HepG2 (cell line): ENCODE measurements around the gene TEAD4. TPM values are rescaled to one million over a fixed set of nuclear protein-coding genes. Genes with fewer than 3 reads are reported as not detected.

Experiments
- ATAC-seq: fragments of 200-7000 bp; cut with Tn5 transposase; 3 replicates; pipeline ENCODE4 v1.9.1; 2020; ENCODE audit warnings: mild to moderate bottlenecking, moderate library complexity
- BruUV-seq: library from RNA; stranded (reverse); fragments of 400-500 nt; replicated peaks from 2 replicates; lab custom pipeline; 2021; lab: Mats Ljungman, UMichigan
- CTCF ChIA-PET: fragments of 300-600 bp; formaldehyde crosslinking; extraction: SDS; loops from one replicate; lab custom pipeline; 2021; ENCODE audit warnings: low total read pairs, inconsistent platforms, low intra/inter-chr PET ratio; lab: Yijun Ruan, JAX
- POLR2A ChIA-PET: fragments of 350-600 bp; sonication (Branson Sonifier 250); formaldehyde crosslinking; loops from one replicate; lab custom pipeline; 2020; ENCODE audit warnings: antibody characterized with exemption, inconsistent platforms; lab: Yijun Ruan, JAX
- DNase-seq: peaks from one replicate; pipeline ENCODE4 v3.0.0-alpha.2; 2015; ENCODE audit warnings: low spot score
- FAIRE-seq: peaks from 3 replicates; lab custom pipeline; 2011; peaks lifted over from hg19 to GRCh38; lab: Jason Lieb, UNC
- H2AFZ ChIP-seq: one replicate; pipeline ENCODE4 v1.6.1; 2011; ENCODE audit warnings: low read length, inconsistent platforms
- H3K27ac ChIP-seq: fragments of 300-600 bp; 3 replicates; pipeline ENCODE4 v1.8.0; 2011; ENCODE audit warnings: mixed run types, mild to moderate bottlenecking, mixed read lengths, low read length, inconsistent platforms; ENCODE audit not compliant: insufficient read depth; ENCODE audit errors: extremely low read length
- H3K27me3 ChIP-seq, 2 experiments: fragments of 200-600 bp in 1 of 2; 2 replicates in 1 of 2; 3 replicates in 1 of 2; pipeline versions ENCODE4 v1.6.0 to v1.8.0; 2011; ENCODE audit warnings: low read length in 2 of 2, mild to moderate bottlenecking in 2 of 2, moderate library complexity in 2 of 2, inconsistent platforms in 1 of 2; ENCODE audit not compliant: insufficient read depth in 2 of 2, control insufficient read depth in 1 of 2
- H3K36me3 ChIP-seq, 2 experiments: fragments of 200-600 bp in 1 of 2; replicated peaks in 1 of 2; 2 replicates in 1 of 2; 3 replicates in 1 of 2; pipeline versions ENCODE4 v1.5.1 to v1.8.0; 2011; ENCODE audit warnings: low read length in 2 of 2, inconsistent platforms in 1 of 2; ENCODE audit not compliant: insufficient read depth in 2 of 2, control insufficient read depth in 1 of 2
- H3K4me1 ChIP-seq: 2 replicates; pipeline ENCODE4 v1.5.1; 2012; ENCODE audit warnings: low read length, inconsistent platforms; ENCODE audit not compliant: insufficient read depth
- H3K4me2 ChIP-seq: 2 replicates; pipeline ENCODE4 v1.6.0; 2011; ENCODE audit warnings: low read depth, low read length, inconsistent platforms
- H3K4me3 ChIP-seq, 3 experiments: fragments of 200-600 bp in 1 of 3; sonication (generic), shearing (Covaris generic) in 1 of 3; replicated peaks in 1 of 3; 2 replicates each; pipeline ENCODE4 v1.5.1; 2011 to 2016; ENCODE audit warnings: low read length in 3 of 3, inconsistent platforms in 2 of 3, low read depth in 2 of 3, mild to moderate bottlenecking in 2 of 3, control low read depth in 1 of 3, mixed read lengths in 1 of 3; ENCODE audit not compliant: insufficient read depth in 1 of 3
- H3K79me2 ChIP-seq: one replicate; pipeline ENCODE4 v1.6.1; 2011; ENCODE audit warnings: low read length, inconsistent platforms; ENCODE audit not compliant: insufficient read depth
- H3K9ac ChIP-seq: 2 replicates; pipeline ENCODE4 v1.6.0; 2011; ENCODE audit warnings: mild to moderate bottlenecking, low read depth, low read length, inconsistent platforms; ENCODE audit not compliant: insufficient read depth
- H3K9me3 ChIP-seq: 2 replicates; pipeline ENCODE4 v1.5.1; 2012; ENCODE audit warnings: mild to moderate bottlenecking, low read length
- H4K20me1 ChIP-seq: 2 replicates; pipeline ENCODE4 v1.6.0; 2011; ENCODE audit warnings: inconsistent platforms, mild to moderate bottlenecking, low read length, moderate library complexity; ENCODE audit not compliant: insufficient read depth
- ARID2 ChIP-seq: sonication (generic); formaldehyde crosslinking; IDR thresholded peaks from 2 replicates; pipeline ENCODE4 v1.8.1; 2022; ENCODE audit warnings: mild to moderate bottlenecking, missing genetic modification reagents, borderline replicate concordance
- FOXA1 ChIP-seq, 2 experiments: fragments of 450-650 bp in 1 of 2; sonication (generic) in 1 of 2; formaldehyde crosslinking in 1 of 2; IDR thresholded peaks; 2 replicates each; pipeline versions ENCODE4 v1.4.0 to v1.6.1; 2016 to 2020; ENCODE audit warnings: missing genetic modification reagents in 1 of 2
- FOXK1 ChIP-seq: sonication (generic); formaldehyde crosslinking; IDR thresholded peaks from 2 replicates; pipeline ENCODE4 v1.4.0; 2020; ENCODE audit warnings: low read depth, missing genetic modification reagents, borderline replicate concordance
- GABPA ChIP-seq, 2 experiments: IDR thresholded peaks; 2 replicates each; pipeline ENCODE4 v1.6.1; 2011 to 2016; ENCODE audit warnings: low read depth in 2 of 2, low read length in 1 of 2, missing biosample characterization in 1 of 2, missing genetic modification characterization in 1 of 2
- GABPB1 ChIP-seq: IDR thresholded peaks from 2 replicates; pipeline ENCODE4 v1.6.1; 2016; ENCODE audit warnings: mild to moderate bottlenecking, missing genetic modification reagents, moderate library complexity, missing compliant biosample characterization
- ZFY ChIP-seq: sonication (generic); formaldehyde crosslinking; IDR thresholded peaks from 2 replicates; pipeline ENCODE4 v1.4.0; 2020; ENCODE audit warnings: missing genetic modification reagents
- ZNF225 ChIP-seq: sonication (generic); formaldehyde crosslinking; IDR thresholded peaks from 2 replicates; pipeline ENCODE4 v1.4.0; 2020; ENCODE audit warnings: mild to moderate bottlenecking, missing genetic modification reagents
- ZNF317 ChIP-seq: sonication (generic); formaldehyde crosslinking; IDR thresholded peaks from 2 replicates; pipeline ENCODE4 v1.5.0; 2020; ENCODE audit warnings: mild to moderate bottlenecking, missing genetic modification reagents
- ZSCAN22 ChIP-seq: sonication (generic); formaldehyde crosslinking; IDR thresholded peaks from 2 replicates; pipeline ENCODE4 v1.4.0; 2020; ENCODE audit warnings: mild to moderate bottlenecking, missing genetic modification reagents
- WGBS: methylation state at CpG from one replicate; pipeline ENCODE4 v1.1.6; 2017; ENCODE audit warnings: low lambda C conversion rate; 5-methylcytosine and 5-hydroxymethylcytosine counted together
- in situ Hi-C: cut with HindIII; loops from 2 replicates; pipeline ENCODE4 v1.10.0; 2017; ENCODE audit warnings: low pct_unique_long_range_greater_than_20kb; ENCODE audit not compliant: extremely low pct_ligation_motif_present
- intact Hi-C: fragments of 100-400 bp; cut with micrococcal nuclease; formaldehyde crosslinking; loops from one replicate; pipeline ENCODE4 v1.10.0; 2022; ENCODE audit not compliant: unreplicated experiment
- polyA plus RNA-seq, 8 experiments: library from polyadenylated mRNA; depleted of rRNA in 3 of 8; stranded (reverse) in 7 of 8; unstranded in 1 of 8; fragments of >200 nt; fragmentation: Illumina TruSeq in 4 of 8; extraction: Trizol in 4 of 8; gene quantifications; 2 replicates each; pipeline versions ENCODE4 v1.2.1 to v1.2.3, GENCODE V29; 2011 to 2016; ENCODE audit warnings: low read depth in 4 of 8, missing spikeins in 1 of 8, mixed read lengths in 1 of 8; ENCODE audit not compliant: insufficient read depth in 1 of 8
- total RNA-seq, 5 experiments: library from RNA; depleted of rRNA; stranded (reverse); fragments of >200 nt; fragmentation: Illumina TruSeq; extraction: Trizol; gene quantifications; 2 replicates each; pipeline ENCODE4 v1.2.3, GENCODE V29; 2016; ENCODE audit warnings: low read depth in 1 of 5
- TF ChIP-seq, protein P1 (sequence below): sonication (generic); formaldehyde crosslinking; conservative IDR thresholded peaks from 2 replicates; pipeline ENCODE4 v1.4.0; 2020; ENCODE audit warnings: missing genetic modification reagents
- TF ChIP-seq, protein P2 (sequence below): sonication (generic); formaldehyde crosslinking; IDR thresholded peaks from 2 replicates; pipeline ENCODE4 v1.4.0; 2020; ENCODE audit warnings: mild to moderate bottlenecking, missing genetic modification reagents
- TF ChIP-seq, protein P3 (sequence below): sonication (generic); formaldehyde crosslinking; IDR thresholded peaks from 2 replicates; pipeline ENCODE4 v1.5.1; 2020; ENCODE audit warnings: mild to moderate bottlenecking, missing genetic modification reagents, moderate library complexity

The TEAD4 gene
- total and polyA plus RNA-seq, 2 of the 13 experiments (the other 11 are each of a cell fraction or from before 2014, with no cell fraction given): 45.0 to 69.4 TPM

DNA sequence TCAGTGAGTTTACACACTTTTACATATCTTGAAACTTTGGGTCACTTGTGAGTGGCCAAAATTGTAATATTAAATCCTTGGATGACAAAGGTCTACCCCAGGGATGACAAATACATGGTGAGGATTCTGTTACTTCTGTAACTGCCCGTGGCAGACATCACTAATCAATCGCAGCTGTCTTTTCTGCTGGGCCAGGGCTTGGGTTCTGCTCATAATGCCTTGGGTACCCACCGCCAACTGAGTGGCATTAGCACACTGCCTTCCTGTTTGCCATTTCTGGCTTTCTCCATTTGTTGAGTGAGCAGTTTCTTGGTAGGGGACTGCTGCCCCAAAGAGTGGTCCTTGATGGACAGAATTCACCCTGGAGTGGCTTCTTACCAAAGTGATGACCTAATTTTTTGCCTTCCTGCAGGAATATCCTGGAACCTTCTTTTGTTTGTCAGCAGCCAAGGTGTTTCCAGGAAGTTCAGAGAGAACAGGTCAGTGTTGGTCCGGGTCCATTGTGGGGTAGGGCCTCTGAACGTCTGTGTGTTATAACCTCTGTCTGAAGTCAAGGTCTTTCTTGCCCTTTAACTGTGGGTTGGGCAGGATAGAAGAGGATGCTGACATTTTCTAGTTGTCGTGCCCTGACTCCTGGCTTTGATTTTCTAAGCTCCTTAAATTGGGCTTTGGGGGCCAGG is 124.2 kb downstream of the TEAD4 start (continued):
- TF ChIP-seq, protein P1, sequence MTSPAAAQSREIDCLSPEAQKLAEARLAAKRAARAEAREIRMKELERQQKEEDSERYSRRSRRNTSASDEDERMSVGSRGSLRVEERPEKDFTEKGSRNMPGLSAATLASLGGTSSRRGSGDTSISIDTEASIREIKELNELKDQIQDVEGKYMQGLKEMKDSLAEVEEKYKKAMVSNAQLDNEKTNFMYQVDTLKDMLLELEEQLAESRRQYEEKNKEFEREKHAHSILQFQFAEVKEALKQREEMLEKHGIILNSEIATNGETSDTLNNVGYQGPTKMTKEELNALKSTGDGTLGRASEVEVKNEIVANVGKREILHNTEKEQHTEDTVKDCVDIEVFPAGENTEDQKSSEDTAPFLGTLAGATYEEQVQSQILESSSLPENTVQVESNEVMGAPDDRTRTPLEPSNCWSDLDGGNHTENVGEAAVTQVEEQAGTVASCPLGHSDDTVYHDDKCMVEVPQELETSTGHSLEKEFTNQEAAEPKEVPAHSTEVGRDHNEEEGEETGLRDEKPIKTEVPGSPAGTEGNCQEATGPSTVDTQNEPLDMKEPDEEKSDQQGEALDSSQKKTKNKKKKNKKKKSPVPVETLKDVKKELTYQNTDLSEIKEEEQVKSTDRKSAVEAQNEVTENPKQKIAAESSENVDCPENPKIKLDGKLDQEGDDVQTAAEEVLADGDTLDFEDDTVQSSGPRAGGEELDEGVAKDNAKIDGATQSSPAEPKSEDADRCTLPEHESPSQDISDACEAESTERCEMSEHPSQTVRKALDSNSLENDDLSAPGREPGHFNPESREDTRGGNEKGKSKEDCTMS (CRISPR knock-in tag): no peak
- TF ChIP-seq, protein P2, sequence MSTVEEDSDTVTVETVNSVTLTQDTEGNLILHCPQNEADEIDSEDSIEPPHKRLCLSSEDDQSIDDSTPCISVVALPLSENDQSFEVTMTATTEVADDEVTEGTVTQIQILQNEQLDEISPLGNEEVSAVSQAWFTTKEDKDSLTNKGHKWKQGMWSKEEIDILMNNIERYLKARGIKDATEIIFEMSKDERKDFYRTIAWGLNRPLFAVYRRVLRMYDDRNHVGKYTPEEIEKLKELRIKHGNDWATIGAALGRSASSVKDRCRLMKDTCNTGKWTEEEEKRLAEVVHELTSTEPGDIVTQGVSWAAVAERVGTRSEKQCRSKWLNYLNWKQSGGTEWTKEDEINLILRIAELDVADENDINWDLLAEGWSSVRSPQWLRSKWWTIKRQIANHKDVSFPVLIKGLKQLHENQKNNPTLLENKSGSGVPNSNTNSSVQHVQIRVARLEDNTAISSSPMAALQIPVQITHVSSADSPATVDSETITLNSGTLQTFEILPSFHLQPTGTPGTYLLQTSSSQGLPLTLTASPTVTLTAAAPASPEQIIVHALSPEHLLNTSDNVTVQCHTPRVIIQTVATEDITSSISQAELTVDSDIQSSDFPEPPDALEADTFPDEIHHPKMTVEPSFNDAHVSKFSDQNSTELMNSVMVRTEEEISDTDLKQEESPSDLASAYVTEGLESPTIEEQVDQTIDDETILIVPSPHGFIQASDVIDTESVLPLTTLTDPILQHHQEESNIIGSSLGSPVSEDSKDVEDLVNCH: no peak
- TF ChIP-seq FOXK1 (CRISPR knock-in tag) (no peak), FOXA1 (IDR thresholded peaks at IDR 0.05) (no peak), FOXA1 (CRISPR knock-in tag; IDR thresholded peaks at IDR 0.05) (no peak)

DNA sequence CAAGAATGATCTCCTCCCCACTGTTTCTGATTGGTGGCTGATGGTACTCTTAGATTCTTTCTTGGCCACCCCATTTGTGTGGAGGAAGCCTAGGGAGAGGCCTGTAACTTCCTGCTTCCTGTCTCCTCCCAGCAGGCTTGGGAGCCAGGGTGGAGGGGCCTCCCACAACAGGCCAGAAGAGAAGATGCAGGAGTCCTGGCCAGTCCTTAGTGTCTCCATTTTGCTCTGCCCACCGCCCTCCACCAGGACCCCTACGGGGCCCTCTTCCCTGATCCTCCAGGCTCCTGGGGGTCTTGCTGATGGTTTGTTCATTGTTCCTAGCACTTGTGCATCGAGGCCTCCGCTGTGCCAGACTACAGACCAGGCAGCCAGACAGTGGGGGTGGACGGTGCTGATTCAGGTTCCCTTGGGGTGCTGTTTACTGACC is 124.7 kb downstream of the TEAD4 start:
- ATAC-seq: peak; percentile 15; the same call in 1 of the 3 replicates
- TF ChIP-seq GABPA (IDR thresholded peaks at IDR 0.05; ENCODE audit: low read depth, low read length): peak; percentile 19; the same call in 1 of the 2 replicates
- TF ChIP-seq GABPA (CRISPR knock-in tag; IDR thresholded peaks at IDR 0.05; ENCODE audit: low read depth): peak; percentile 70; the same call in 1 of the 2 replicates
- no peak for TF ChIP-seq ZSCAN22 (CRISPR knock-in tag)
- TF ChIP-seq ARID2: no peak
- TF ChIP-seq, protein P3, sequence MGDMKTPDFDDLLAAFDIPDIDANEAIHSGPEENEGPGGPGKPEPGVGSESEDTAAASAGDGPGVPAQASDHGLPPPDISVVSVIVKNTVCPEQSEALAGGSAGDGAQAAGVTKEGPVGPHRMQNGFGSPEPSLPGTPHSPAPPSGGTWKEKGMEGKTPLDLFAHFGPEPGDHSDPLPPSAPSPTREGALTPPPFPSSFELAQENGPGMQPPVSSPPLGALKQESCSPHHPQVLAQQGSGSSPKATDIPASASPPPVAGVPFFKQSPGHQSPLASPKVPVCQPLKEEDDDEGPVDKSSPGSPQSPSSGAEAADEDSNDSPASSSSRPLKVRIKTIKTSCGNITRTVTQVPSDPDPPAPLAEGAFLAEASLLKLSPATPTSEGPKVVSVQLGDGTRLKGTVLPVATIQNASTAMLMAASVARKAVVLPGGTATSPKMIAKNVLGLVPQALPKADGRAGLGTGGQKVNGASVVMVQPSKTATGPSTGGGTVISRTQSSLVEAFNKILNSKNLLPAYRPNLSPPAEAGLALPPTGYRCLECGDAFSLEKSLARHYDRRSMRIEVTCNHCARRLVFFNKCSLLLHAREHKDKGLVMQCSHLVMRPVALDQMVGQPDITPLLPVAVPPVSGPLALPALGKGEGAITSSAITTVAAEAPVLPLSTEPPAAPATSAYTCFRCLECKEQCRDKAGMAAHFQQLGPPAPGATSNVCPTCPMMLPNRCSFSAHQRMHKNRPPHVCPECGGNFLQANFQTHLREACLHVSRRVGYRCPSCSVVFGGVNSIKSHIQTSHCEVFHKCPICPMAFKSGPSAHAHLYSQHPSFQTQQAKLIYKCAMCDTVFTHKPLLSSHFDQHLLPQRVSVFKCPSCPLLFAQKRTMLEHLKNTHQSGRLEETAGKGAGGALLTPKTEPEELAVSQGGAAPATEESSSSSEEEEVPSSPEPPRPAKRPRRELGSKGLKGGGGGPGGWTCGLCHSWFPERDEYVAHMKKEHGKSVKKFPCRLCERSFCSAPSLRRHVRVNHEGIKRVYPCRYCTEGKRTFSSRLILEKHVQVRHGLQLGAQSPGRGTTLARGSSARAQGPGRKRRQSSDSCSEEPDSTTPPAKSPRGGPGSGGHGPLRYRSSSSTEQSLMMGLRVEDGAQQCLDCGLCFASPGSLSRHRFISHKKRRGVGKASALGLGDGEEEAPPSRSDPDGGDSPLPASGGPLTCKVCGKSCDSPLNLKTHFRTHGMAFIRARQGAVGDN (CRISPR knock-in tag): peak; percentile 51
- 0 out of 2 replicates have a peak, but pooled peaks have one; percentile 13 for TF ChIP-seq ZFY (CRISPR knock-in tag)
- 0 out of 2 replicates have a peak, but pooled peaks have one; percentile 12 for TF ChIP-seq GABPB1
- no peak for TF ChIP-seq ZNF225 (CRISPR knock-in tag)
- no peak for TF ChIP-seq ZNF317 (CRISPR knock-in tag)

More for the DNA sequence above, 124.7 kb downstream of the TEAD4 start:
- BruUV-seq: no TSS peak
- peak overlapping the region; percentile 30 for H3K4me2 ChIP-seq
- POLR2A ChIA-PET: no interaction called here
- H3K9me3 ChIP-seq: no peaks in the 10 kb centered on the region
- no peaks in the 10 kb centered on the region for H3K27me3 ChIP-seq
- H2AFZ ChIP-seq: no peak overlapping the region
- H3K9ac ChIP-seq: no peak overlapping the region
- H3K27ac ChIP-seq: peak overlapping the region; percentile 75
- FAIRE-seq (no peak), DNase-seq (no peak)
- H3K79me2 ChIP-seq: peaks cover 59% of the 10 kb centered on the region
- no peaks in the 10 kb centered on the region for H3K36me3 ChIP-seq
- peaks cover 94% of the 10 kb centered on the region for H3K4me1 ChIP-seq
- CTCF ChIA-PET: no interaction called here
- intact Hi-C loops: no loop called here
- no peak overlapping the region for H3K4me3 ChIP-seq
- H4K20me1 ChIP-seq: no peaks in the 10 kb centered on the region
- in situ Hi-C loops: no loop called here
- WGBS: 94% methylated on average over 5 of the region's 5 CpGs
